GM23338 (cell line): ENCODE results near the gene SVIL. TPM values are rescaled to one million over a fixed set of nuclear protein-coding genes. Genes with fewer than 3 reads are reported as not detected.

Experiments
- ATAC-seq: fragments of 200-7000 bp; cut with Tn5 transposase; 3 replicates; pipeline ENCODE4 v1.9.1; 2020
- DNase-seq: peaks from one replicate; pipeline ENCODE4 v3.0.0-alpha.2; 2015; ENCODE audit warnings: low spot score
- H2AFZ ChIP-seq: fragments of 200-600 bp; sonication (generic); 2 replicates; pipeline ENCODE4 v1.8.0; 2016; ENCODE audit warnings: antibody characterized with exemption, mild to moderate bottlenecking, moderate library complexity
- H3F3A ChIP-seq: fragments of 200-600 bp; sonication (generic); replicated peaks from 2 replicates; pipeline ENCODE4 v1.8.0; 2017; ENCODE audit warnings: antibody characterized with exemption, mixed run types, low read depth
- H3K27ac ChIP-seq: fragments of 200-600 bp; sonication (generic); 2 replicates; pipeline ENCODE4 v1.6.1; 2016; ENCODE audit warnings: low read depth
- H3K27me3 ChIP-seq: fragments of 200-600 bp; sonication (generic); 2 replicates; pipeline ENCODE4 v1.8.0; 2016; ENCODE audit warnings: mild to moderate bottlenecking, mixed run types, moderate library complexity; ENCODE audit not compliant: insufficient read depth
- H3K36me3 ChIP-seq: fragments of 200-600 bp; sonication (generic); 2 replicates; pipeline ENCODE4 v1.8.0; 2016; ENCODE audit warnings: mild to moderate bottlenecking; ENCODE audit not compliant: insufficient read depth
- H3K4me1 ChIP-seq: fragments of 200-600 bp; sonication (generic); 2 replicates; pipeline ENCODE4 v1.8.0; 2016; ENCODE audit warnings: mild to moderate bottlenecking, moderate library complexity; ENCODE audit not compliant: insufficient read depth
- H3K4me2 ChIP-seq: fragments of 200-600 bp; sonication (generic); 2 replicates; pipeline ENCODE4 v1.7.1; 2017; ENCODE audit warnings: mixed run types
- H3K4me3 ChIP-seq: fragments of 200-600 bp; sonication (generic); 2 replicates; pipeline ENCODE4 v1.6.1; 2016; ENCODE audit warnings: mixed run types
- H3K79me2 ChIP-seq: fragments of 200-600 bp; sonication (generic); replicated peaks from 2 replicates; pipeline ENCODE4 v1.8.0; 2017; ENCODE audit warnings: mild to moderate bottlenecking; ENCODE audit not compliant: insufficient read depth
- H3K9me2 ChIP-seq: fragments of 200-600 bp; sonication (generic); 2 replicates; pipeline ENCODE4 v1.8.0; 2017; ENCODE audit not compliant: insufficient read depth
- H4K20me1 ChIP-seq: fragments of 200-600 bp; sonication (generic); replicated peaks from 2 replicates; pipeline ENCODE4 v1.8.0; 2017; ENCODE audit warnings: mild to moderate bottlenecking; ENCODE audit not compliant: insufficient read depth
- H3K27ac Mint-ChIP-seq: 2 replicates; pipeline ENCODE4 v1.8.0; 2020; ENCODE audit warnings: inconsistent platforms, mild to moderate bottlenecking, moderate library complexity, mixed read lengths
- H3K27me3 Mint-ChIP-seq: 3 replicates; pipeline ENCODE4 v1.8.0; 2022; ENCODE audit warnings: low read depth, mild to moderate bottlenecking, moderate library complexity, mixed read lengths, inconsistent platforms; ENCODE audit not compliant: insufficient read depth, poor library complexity
- H3K36me3 Mint-ChIP-seq: 3 replicates; pipeline ENCODE4 v1.8.0; 2021; ENCODE audit warnings: low read depth, mild to moderate bottlenecking, inconsistent platforms, moderate library complexity, mixed read lengths
- H3K4me1 Mint-ChIP-seq: 3 replicates; pipeline ENCODE4 v1.8.0; 2020; ENCODE audit warnings: mild to moderate bottlenecking, inconsistent platforms, mixed read lengths
- H3K4me3 Mint-ChIP-seq: 3 replicates; pipeline ENCODE4 v1.8.0; 2021; ENCODE audit warnings: moderate library complexity, mild to moderate bottlenecking, inconsistent platforms, mixed read lengths
- H3K9me3 Mint-ChIP-seq: 3 replicates; pipeline ENCODE4 v1.8.0; 2020; ENCODE audit warnings: moderate library complexity, mild to moderate bottlenecking, inconsistent platforms, mixed read lengths
- CREB1 ChIP-seq: fragments of 250-450 bp; sonication (Bioruptor Pico); IDR thresholded peaks from 2 replicates; pipeline ENCODE4 v1.5.0; 2020; ENCODE audit warnings: low read depth, mild to moderate bottlenecking, moderate library complexity
- CTCF ChIP-seq, 2 experiments: fragments of 200-600 bp in 1 of 2; sonication (generic) in 1 of 2; conservative IDR thresholded peaks; 2 replicates each; pipeline versions ENCODE4 v1.5.1 to v1.6.1; 2016 to 2017; ENCODE audit warnings: antibody characterized with exemption in 2 of 2, low read depth in 2 of 2, mild to moderate bottlenecking in 2 of 2, moderate library complexity in 1 of 2
- ETS1 ChIP-seq: IDR thresholded peaks from 2 replicates; pipeline ENCODE4 v1.6.1; 2016; ENCODE audit warnings: antibody characterized with exemption
- EZH2 ChIP-seq: fragments of 200-600 bp; sonication (generic); IDR thresholded peaks from one replicate; pipeline ENCODE4 v1.8.0; 2017; ENCODE audit warnings: antibody characterized with exemption, mild to moderate bottlenecking, low read depth; ENCODE audit not compliant: unreplicated experiment
- EZH2phosphoT487 ChIP-seq: fragments of 200-600 bp; sonication (generic); IDR thresholded peaks from one replicate; pipeline ENCODE4 v1.8.1; 2018; ENCODE audit warnings: antibody characterized with exemption; ENCODE audit not compliant: unreplicated experiment
- JUNB ChIP-seq: IDR thresholded peaks from one replicate; pipeline ENCODE4 v1.6.1; 2016; ENCODE audit warnings: antibody characterized with exemption; ENCODE audit not compliant: unreplicated experiment
- NANOG ChIP-seq: IDR thresholded peaks from 2 replicates; pipeline ENCODE4 v1.6.1; 2016; ENCODE audit warnings: antibody characterized with exemption, borderline replicate concordance
- POLR2AphosphoS5 ChIP-seq: IDR thresholded peaks from 2 replicates; pipeline ENCODE4 v1.6.1; 2016; ENCODE audit warnings: antibody characterized with exemption, low read depth
- STAT1 ChIP-seq: IDR thresholded peaks from one replicate; pipeline ENCODE4 v1.6.1; 2016; ENCODE audit warnings: antibody characterized with exemption; ENCODE audit not compliant: unreplicated experiment
- ZNF114 ChIP-seq: fragments of 250-450 bp; sonication (Bioruptor Pico); IDR thresholded peaks from 2 replicates; pipeline ENCODE4 v1.5.0; 2020; ENCODE audit warnings: mild to moderate bottlenecking, moderate library complexity
- ZNF331 ChIP-seq: fragments of 250-450 bp; sonication (Bioruptor Pico); IDR thresholded peaks from 2 replicates; pipeline ENCODE4 v1.5.0; 2020; ENCODE audit warnings: low read depth, mild to moderate bottlenecking, moderate library complexity
- polyA plus RNA-seq: library from polyadenylated mRNA; unstranded; fragments of >200 nt; fragmentation: Nextera tagmentation; extraction: Ambion mirVana; gene quantifications from 2 replicates; pipeline ENCODE4 v1.2.1, GENCODE V29; 2016
- total RNA-seq: library from RNA; depleted of rRNA; stranded (reverse); fragments of >200 nt; shearing (Covaris generic); gene quantifications from 2 replicates; pipeline ENCODE4 v1.2.3, GENCODE V29; 2014
- TF ChIP-seq, protein P1 (sequence below): IDR thresholded peaks from one replicate; pipeline ENCODE4 v1.6.1; 2018; ENCODE audit warnings: antibody characterized with exemption; ENCODE audit not compliant: unreplicated experiment
- TF ChIP-seq, protein P2 (sequence below): fragments of 250-450 bp; sonication (Bioruptor Pico); IDR thresholded peaks from 2 replicates; pipeline ENCODE4 v1.5.0; 2020; ENCODE audit warnings: mild to moderate bottlenecking, moderate library complexity

The SVIL gene
- total and polyA plus RNA-seq, 2 experiments from 2014 or later: 8.8 to 34.9 TPM

- Histone ChIP-seq H3K4me2 (no peak overlapping the region), H2AFZ (no peak overlapping the region), H3K4me3 (no peak overlapping the region), H3K27me3 (no peaks in the 10 kb centered on the region), H3F3A (no peaks in the 10 kb centered on the region), H3K9me2 (no peaks in the 10 kb centered on the region), H3K36me3 (no peaks in the 10 kb centered on the region), H3K27ac (no peak overlapping the region), H3K4me1 (peaks cover 6% of the 10 kb centered on the region; the same call in 1 of the 2 replicates), H4K20me1 (no peaks in the 10 kb centered on the region), H3K79me2 (peaks cover 4% of the 10 kb centered on the region; the same call in 1 of the 2 replicates)
- Mint-ChIP-seq H3K4me1 (peaks cover 31% of the 10 kb centered on the region), H3K4me3 (no peak overlapping the region), H3K36me3 (peaks cover 8% of the 10 kb centered on the region; the same call in 1 of the 3 replicates), H3K9me3 (peaks cover 6% of the 10 kb centered on the region; the same call in 1 of the 3 replicates), H3K27ac (no peak overlapping the region), H3K27me3 (peaks cover 2% of the 10 kb centered on the region)
- ATAC-seq (no peak), DNase-seq (no peak)
- TF ChIP-seq CTCF (conservative IDR thresholded peaks at IDR 0.05; ENCODE audit: low read depth in 2 of 2) (no peak), POLR2AphosphoS5 (no peak), CREB1 (CRISPR knock-in tag) (no peak), ETS1 (no peak), ZNF331 (CRISPR knock-in tag) (no peak), ZNF114 (CRISPR knock-in tag) (no peak), STAT1 (no peak), EZH2 (no peak), NANOG (no peak), JUNB (no peak), EZH2phosphoT487 (no peak)
- TF ChIP-seq, protein P1, sequence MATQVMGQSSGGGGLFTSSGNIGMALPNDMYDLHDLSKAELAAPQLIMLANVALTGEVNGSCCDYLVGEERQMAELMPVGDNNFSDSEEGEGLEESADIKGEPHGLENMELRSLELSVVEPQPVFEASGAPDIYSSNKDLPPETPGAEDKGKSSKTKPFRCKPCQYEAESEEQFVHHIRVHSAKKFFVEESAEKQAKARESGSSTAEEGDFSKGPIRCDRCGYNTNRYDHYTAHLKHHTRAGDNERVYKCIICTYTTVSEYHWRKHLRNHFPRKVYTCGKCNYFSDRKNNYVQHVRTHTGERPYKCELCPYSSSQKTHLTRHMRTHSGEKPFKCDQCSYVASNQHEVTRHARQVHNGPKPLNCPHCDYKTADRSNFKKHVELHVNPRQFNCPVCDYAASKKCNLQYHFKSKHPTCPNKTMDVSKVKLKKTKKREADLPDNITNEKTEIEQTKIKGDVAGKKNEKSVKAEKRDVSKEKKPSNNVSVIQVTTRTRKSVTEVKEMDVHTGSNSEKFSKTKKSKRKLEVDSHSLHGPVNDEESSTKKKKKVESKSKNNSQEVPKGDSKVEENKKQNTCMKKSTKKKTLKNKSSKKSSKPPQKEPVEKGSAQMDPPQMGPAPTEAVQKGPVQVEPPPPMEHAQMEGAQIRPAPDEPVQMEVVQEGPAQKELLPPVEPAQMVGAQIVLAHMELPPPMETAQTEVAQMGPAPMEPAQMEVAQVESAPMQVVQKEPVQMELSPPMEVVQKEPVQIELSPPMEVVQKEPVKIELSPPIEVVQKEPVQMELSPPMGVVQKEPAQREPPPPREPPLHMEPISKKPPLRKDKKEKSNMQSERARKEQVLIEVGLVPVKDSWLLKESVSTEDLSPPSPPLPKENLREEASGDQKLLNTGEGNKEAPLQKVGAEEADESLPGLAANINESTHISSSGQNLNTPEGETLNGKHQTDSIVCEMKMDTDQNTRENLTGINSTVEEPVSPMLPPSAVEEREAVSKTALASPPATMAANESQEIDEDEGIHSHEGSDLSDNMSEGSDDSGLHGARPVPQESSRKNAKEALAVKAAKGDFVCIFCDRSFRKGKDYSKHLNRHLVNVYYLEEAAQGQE: no peak
- TF ChIP-seq, protein P2, sequence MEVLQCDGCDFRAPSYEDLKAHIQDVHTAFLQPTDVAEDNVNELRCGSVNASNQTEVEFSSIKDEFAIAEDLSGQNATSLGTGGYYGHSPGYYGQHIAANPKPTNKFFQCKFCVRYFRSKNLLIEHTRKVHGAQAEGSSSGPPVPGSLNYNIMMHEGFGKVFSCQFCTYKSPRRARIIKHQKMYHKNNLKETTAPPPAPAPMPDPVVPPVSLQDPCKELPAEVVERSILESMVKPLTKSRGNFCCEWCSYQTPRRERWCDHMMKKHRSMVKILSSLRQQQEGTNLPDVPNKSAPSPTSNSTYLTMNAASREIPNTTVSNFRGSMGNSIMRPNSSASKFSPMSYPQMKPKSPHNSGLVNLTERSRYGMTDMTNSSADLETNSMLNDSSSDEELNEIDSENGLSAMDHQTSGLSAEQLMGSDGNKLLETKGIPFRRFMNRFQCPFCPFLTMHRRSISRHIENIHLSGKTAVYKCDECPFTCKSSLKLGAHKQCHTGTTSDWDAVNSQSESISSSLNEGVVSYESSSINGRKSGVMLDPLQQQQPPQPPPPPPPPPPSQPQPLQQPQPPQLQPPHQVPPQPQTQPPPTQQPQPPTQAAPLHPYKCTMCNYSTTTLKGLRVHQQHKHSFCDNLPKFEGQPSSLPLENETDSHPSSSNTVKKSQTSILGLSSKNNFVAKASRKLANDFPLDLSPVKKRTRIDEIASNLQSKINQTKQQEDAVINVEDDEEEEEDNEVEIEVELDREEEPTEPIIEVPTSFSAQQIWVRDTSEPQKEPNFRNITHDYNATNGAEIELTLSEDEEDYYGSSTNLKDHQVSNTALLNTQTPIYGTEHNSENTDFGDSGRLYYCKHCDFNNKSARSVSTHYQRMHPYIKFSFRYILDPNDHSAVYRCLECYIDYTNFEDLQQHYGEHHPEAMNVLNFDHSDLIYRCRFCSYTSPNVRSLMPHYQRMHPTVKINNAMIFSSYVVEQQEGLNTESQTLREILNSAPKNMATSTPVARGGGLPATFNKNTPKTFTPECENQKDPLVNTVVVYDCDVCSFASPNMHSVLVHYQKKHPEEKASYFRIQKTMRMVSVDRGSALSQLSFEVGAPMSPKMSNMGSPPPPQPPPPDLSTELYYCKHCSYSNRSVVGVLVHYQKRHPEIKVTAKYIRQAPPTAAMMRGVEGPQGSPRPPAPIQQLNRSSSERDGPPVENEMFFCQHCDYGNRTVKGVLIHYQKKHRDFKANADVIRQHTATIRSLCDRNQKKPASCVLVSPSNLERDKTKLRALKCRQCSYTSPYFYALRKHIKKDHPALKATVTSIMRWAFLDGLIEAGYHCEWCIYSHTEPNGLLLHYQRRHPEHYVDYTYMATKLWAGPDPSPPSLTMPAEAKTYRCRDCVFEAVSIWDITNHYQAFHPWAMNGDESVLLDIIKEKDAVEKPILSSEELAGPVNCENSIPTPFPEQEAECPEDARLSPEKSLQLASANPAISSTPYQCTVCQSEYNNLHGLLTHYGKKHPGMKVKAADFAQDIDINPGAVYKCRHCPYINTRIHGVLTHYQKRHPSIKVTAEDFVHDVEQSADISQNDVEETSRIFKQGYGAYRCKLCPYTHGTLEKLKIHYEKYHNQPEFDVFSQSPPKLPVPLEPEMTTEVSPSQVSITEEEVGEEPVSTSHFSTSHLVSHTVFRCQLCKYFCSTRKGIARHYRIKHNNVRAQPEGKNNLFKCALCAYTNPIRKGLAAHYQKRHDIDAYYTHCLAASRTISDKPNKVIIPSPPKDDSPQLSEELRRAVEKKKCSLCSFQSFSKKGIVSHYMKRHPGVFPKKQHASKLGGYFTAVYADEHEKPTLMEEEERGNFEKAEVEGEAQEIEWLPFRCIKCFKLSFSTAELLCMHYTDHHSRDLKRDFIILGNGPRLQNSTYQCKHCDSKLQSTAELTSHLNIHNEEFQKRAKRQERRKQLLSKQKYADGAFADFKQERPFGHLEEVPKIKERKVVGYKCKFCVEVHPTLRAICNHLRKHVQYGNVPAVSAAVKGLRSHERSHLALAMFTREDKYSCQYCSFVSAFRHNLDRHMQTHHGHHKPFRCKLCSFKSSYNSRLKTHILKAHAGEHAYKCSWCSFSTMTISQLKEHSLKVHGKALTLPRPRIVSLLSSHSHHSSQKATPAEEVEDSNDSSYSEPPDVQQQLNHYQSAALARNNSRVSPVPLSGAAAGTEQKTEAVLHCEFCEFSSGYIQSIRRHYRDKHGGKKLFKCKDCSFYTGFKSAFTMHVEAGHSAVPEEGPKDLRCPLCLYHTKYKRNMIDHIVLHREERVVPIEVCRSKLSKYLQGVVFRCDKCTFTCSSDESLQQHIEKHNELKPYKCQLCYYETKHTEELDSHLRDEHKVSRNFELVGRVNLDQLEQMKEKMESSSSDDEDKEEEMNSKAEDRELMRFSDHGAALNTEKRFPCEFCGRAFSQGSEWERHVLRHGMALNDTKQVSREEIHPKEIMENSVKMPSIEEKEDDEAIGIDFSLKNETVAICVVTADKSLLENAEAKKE: no peak
Measured at GRCh38 chr10:29647478-29647877, 12.7 kb upstream of the SVIL start.
